PC-3 (cell line): Measurements from ENCODE around the gene ANKRD9.

Source experiments
- EZH2 ChIP-seq: fragments of 300-600 bp; sonication (generic); IDR thresholded peaks from one replicate; pipeline ENCODE4 v1.6.1; 2017; ENCODE audit warnings: antibody characterized with exemption, mild to moderate bottlenecking, low read length; ENCODE audit not compliant: unreplicated experiment
- EZH2phosphoT487 ChIP-seq: fragments of 300-600 bp; sonication (generic); IDR thresholded peaks from 2 replicates; pipeline ENCODE4 v1.6.1; 2018; ENCODE audit warnings: mild to moderate bottlenecking, antibody characterized with exemption, low read length, borderline replicate concordance
- TF ChIP-seq, protein P1 (sequence below): fragments of 300-600 bp; sonication (generic); conservative IDR thresholded peaks from 2 replicates; pipeline ENCODE4 v1.5.1; 2017; ENCODE audit warnings: antibody characterized with exemption, low read depth, mild to moderate bottlenecking, low read length

DNA sequence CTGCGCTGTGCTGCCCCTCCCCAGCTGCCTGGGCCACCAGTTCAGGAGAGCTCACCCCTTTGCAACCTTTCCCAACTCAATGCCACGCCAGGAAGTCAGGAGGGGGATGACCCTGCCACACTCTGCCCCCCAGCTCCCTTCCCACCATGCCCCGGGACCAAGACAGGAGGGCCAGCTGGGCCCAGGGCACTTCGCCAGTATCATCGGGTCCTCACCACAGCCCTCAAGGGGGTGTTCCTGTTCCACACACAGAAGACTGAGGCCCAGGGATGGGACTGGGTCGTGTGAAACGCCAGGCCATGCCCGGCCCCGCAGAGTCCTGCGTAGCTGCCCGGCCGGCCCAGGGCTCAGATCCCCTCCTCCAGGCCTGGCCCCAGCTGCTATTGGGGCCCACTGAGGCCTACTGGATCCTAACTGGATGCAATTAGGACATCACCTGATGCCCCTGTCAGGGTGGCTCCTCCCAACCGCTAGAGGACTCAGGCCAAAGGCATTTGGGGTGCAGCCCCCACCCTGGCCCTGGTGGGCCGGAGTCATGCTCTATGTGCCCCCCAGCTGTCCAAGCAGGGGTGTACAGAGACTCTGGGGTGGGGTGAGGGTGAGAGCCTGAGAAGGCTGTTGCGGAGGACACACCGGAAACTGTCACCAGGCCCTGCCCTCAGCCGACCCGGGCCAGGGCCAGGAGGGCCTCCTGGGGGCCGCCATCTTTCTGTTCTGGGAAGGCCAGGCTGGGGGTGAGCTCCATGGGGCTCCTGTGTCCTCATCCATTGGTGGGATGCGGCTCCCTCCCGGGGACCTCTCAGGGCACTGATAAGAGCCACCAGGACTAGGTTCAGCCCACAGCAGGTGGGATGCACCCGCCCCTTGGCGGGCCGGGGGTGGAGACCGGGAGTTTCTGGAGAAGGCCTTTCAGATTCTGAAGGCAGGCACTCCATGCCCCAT, 29.3 kb upstream of the ANKRD9 start:
- TF ChIP-seq, protein P1, sequence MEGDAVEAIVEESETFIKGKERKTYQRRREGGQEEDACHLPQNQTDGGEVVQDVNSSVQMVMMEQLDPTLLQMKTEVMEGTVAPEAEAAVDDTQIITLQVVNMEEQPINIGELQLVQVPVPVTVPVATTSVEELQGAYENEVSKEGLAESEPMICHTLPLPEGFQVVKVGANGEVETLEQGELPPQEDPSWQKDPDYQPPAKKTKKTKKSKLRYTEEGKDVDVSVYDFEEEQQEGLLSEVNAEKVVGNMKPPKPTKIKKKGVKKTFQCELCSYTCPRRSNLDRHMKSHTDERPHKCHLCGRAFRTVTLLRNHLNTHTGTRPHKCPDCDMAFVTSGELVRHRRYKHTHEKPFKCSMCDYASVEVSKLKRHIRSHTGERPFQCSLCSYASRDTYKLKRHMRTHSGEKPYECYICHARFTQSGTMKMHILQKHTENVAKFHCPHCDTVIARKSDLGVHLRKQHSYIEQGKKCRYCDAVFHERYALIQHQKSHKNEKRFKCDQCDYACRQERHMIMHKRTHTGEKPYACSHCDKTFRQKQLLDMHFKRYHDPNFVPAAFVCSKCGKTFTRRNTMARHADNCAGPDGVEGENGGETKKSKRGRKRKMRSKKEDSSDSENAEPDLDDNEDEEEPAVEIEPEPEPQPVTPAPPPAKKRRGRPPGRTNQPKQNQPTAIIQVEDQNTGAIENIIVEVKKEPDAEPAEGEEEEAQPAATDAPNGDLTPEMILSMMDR, result no peak
- no peak for TF ChIP-seq EZH2
- no peak for TF ChIP-seq EZH2phosphoT487
